Smooth muscle cell (in vitro differentiated cells): ENCODE results near the gene SLC52A3. TPM values are rescaled to one million over a fixed set of nuclear protein-coding genes. Genes with fewer than 3 reads are reported as not detected.

ENCODE experiments used
- DNase-seq: peaks from one replicate; lab custom pipeline; 2025; ENCODE audit not compliant: unreplicated experiment; lab: John Stamatoyannopoulos, UW
- H2AFZ ChIP-seq: fragments of 200-600 bp; sonication (generic); 2 replicates; pipeline ENCODE4 v1.6.0; 2016; ENCODE audit warnings: antibody characterized with exemption, low read depth, mild to moderate bottlenecking
- H3F3A ChIP-seq: fragments of 200-600 bp; sonication (generic); 2 replicates; pipeline ENCODE4 v1.6.0; 2017; ENCODE audit warnings: antibody characterized with exemption, low read depth
- H3K27ac ChIP-seq: fragments of 200-600 bp; sonication (generic); 2 replicates; pipeline ENCODE4 v1.5.1; 2016; ENCODE audit warnings: low read depth, mild to moderate bottlenecking
- H3K27me3 ChIP-seq: fragments of 200-600 bp; sonication (generic); 2 replicates; pipeline ENCODE4 v1.6.1; 2016; ENCODE audit warnings: low read depth, mild to moderate bottlenecking
- H3K36me3 ChIP-seq: fragments of 200-600 bp; sonication (generic); 2 replicates; pipeline ENCODE4 v1.5.1; 2016; ENCODE audit warnings: low read depth
- H3K4me1 ChIP-seq: fragments of 200-600 bp; sonication (generic); 2 replicates; pipeline ENCODE4 v1.5.1; 2016; ENCODE audit warnings: low read depth
- H3K4me2 ChIP-seq: fragments of 200-600 bp; sonication (generic); 2 replicates; pipeline ENCODE4 v1.6.0; 2016; ENCODE audit warnings: mild to moderate bottlenecking
- H3K4me3 ChIP-seq: fragments of 200-600 bp; sonication (generic); 2 replicates; pipeline ENCODE4 v1.5.1; 2016; ENCODE audit warnings: mild to moderate bottlenecking
- H3K79me2 ChIP-seq: fragments of 200-600 bp; sonication (generic); 2 replicates; pipeline ENCODE4 v1.6.0; 2016; ENCODE audit warnings: low read depth, mild to moderate bottlenecking
- H3K9ac ChIP-seq: fragments of 200-600 bp; sonication (generic); 2 replicates; pipeline ENCODE4 v1.6.0; 2016; ENCODE audit warnings: low read depth
- H3K9me3 ChIP-seq: fragments of 200-600 bp; sonication (generic); replicated peaks from 2 replicates; pipeline ENCODE4 v1.5.1; 2016; ENCODE audit warnings: low read depth
- H4K20me1 ChIP-seq: fragments of 200-600 bp; sonication (generic); 2 replicates; pipeline ENCODE4 v1.6.0; 2016; ENCODE audit warnings: low read depth
- WGBS: methylation state at CpG from one replicate; pipeline ENCODE4 v1.1.7; 2016; ENCODE audit warnings: low lambda C conversion rate; 5-methylcytosine and 5-hydroxymethylcytosine counted together
- polyA plus RNA-seq: library from polyadenylated mRNA; unstranded; fragments of >200 nt; fragmentation: Nextera tagmentation; extraction: Ambion mirVana; gene quantifications from 2 replicates; pipeline ENCODE4 v1.2.1, GENCODE V29; 2016
- total RNA-seq: library from RNA; depleted of rRNA; stranded (reverse); fragments of >200 nt; gene quantifications from 2 replicates; pipeline ENCODE4 v1.2.3, GENCODE V29; 2014
- TF ChIP-seq, protein P1 (sequence below): fragments of 200-600 bp; sonication (generic); IDR thresholded peaks from 2 replicates; pipeline ENCODE4 v1.5.1; 2017; ENCODE audit warnings: borderline replicate concordance, mild to moderate bottlenecking, antibody characterized with exemption; ENCODE audit not compliant: insufficient read depth, poor library complexity, severe bottlenecking

Gene SLC52A3
- total RNA-seq, result 0.09 and 0.36 TPM in 2 replicates
- 0.37 TPM in 1 of 2 replicates, not detected in the other for polyA plus RNA-seq

DNA sequence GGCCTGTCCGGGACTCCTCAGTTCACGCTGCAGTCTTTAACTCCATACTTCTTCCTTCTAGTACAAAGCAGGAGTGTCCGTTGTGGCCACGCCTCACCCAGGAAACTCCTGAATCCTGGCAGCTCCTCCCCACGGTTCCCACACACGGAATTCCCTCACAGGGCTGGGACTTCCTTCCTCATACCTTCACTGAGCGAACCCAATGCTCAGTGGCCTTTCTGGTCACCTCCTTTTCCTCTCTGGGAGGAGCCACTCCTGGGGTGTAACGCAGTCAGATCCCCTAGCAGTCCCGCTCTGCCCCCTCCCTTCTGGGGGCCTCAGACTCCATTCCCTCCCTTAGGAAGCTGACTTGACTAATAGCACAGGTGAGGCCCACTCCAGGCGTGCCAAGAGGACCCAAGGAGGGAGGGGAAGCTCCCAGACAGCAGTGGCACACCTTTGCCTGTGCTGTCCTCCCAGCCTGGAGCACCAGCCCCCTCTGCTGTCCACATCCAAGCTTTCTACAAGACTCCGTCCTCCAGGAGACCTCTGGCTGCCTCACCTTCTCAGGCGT lies at the start of gene SLC52A3:
SLC52A3 (minus strand) TSS at position 75 of the 553 bp plus-strand sequence. CDS start 2,726 bp downstream, outside the sequence.
- WGBS, result 73% methylated on average over 11 of the region's 12 CpGs
- Histone ChIP-seq H3K4me2 (no peak within 1 kb of the TSS), H3K4me1 (no peaks in the 10 kb centered on the region), H2AFZ (no peak within 1 kb of the TSS), H3K27me3 (no peaks in the 10 kb centered on the region), H3K36me3 (no peaks in the 10 kb centered on the region), H3K9me3 (no peaks in the 10 kb centered on the region), H3K79me2 (no peaks in the 10 kb centered on the region), H3K9ac (no peak within 1 kb of the TSS), H3K4me3 (no peak within 1 kb of the TSS), H3F3A (no peaks in the 10 kb centered on the region), H4K20me1 (no peaks in the 10 kb centered on the region), H3K27ac (no peak within 1 kb of the TSS)
- DNase-seq, result no peak
- TF ChIP-seq, protein P1, sequence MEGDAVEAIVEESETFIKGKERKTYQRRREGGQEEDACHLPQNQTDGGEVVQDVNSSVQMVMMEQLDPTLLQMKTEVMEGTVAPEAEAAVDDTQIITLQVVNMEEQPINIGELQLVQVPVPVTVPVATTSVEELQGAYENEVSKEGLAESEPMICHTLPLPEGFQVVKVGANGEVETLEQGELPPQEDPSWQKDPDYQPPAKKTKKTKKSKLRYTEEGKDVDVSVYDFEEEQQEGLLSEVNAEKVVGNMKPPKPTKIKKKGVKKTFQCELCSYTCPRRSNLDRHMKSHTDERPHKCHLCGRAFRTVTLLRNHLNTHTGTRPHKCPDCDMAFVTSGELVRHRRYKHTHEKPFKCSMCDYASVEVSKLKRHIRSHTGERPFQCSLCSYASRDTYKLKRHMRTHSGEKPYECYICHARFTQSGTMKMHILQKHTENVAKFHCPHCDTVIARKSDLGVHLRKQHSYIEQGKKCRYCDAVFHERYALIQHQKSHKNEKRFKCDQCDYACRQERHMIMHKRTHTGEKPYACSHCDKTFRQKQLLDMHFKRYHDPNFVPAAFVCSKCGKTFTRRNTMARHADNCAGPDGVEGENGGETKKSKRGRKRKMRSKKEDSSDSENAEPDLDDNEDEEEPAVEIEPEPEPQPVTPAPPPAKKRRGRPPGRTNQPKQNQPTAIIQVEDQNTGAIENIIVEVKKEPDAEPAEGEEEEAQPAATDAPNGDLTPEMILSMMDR, result no peak

DNA sequence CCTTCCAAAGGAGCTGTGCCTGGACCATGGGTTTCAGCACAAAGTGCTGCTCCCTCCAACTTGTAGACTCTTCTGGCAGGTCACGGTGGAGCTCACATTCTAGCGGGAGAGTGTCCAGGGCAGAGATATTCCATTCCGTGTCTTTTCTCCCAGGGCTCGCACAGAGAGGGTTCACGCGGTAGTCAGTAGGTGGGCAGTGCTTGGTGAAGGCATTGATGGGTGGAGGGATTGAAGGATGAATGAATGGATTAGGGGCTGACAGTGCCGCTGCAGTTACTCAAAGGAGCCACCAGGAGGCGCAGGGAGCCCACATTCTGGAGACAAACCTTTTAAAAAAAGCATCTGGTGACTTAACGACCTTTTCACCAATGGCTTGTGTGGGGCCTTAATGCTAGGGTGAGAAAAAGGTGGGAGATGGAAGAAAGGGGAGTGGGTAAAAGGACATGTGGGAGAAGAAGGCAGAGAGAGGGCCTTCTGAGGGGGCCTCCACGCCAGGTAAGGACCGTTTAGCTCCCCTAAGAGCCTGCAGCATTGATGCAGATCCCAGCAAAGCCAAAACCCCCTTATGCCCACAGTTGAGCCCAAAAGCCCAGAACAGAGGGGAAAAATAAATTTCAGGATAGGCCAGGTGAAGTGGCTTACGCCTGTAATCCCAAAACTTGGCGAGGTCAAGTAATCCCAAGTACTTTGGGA lies 47.8 kb upstream of the SLC52A3 start:
- no peak overlapping the region for H3K4me3 ChIP-seq
- TF ChIP-seq, protein P1, result peak; percentile 97
- no peaks in the 10 kb centered on the region for H4K20me1 ChIP-seq
- no peaks in the 10 kb centered on the region for H3K79me2 ChIP-seq
- no peak for DNase-seq
- no peaks in the 10 kb centered on the region for H3K9me3 ChIP-seq
- no peak overlapping the region for H3K4me2 ChIP-seq
- no peak overlapping the region for H3K9ac ChIP-seq
- H3K27ac ChIP-seq, result no peak overlapping the region
- H3K36me3 ChIP-seq, result no peaks in the 10 kb centered on the region
- H3F3A ChIP-seq, result no peaks in the 10 kb centered on the region
- WGBS, result 27% methylated on average over 13 of the region's 13 CpGs
- no peak overlapping the region for H2AFZ ChIP-seq
- H3K4me1 ChIP-seq, result no peaks in the 10 kb centered on the region
- no peaks in the 10 kb centered on the region for H3K27me3 ChIP-seq

DNA sequence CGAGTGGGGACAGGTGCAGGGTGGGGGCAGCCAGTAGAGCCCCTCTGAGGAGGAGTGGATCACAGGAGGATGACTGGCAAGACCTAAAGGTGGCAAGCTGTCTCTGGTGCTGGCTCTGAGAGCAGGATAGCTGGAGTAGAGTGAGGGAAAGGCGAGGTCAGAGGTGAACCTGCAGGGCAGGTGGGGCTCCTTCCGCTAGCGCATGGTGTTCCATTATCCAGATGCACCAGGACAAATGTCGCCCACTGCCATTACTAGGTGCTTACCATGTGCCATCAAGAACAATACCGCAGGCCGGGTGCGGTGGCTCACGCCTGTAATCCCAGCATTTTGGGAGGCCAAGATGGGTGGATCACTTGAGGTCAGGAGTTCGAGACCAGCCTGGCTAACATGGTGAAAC lies 46.9 kb upstream of the SLC52A3 start:
- Histone ChIP-seq H4K20me1 (no peaks in the 10 kb centered on the region), H2AFZ (no peak overlapping the region), H3F3A (no peaks in the 10 kb centered on the region), H3K27me3 (no peaks in the 10 kb centered on the region), H3K4me3 (no peak overlapping the region), H3K27ac (no peak overlapping the region), H3K9ac (no peak overlapping the region), H3K36me3 (no peaks in the 10 kb centered on the region), H3K79me2 (no peaks in the 10 kb centered on the region), H3K4me2 (no peak overlapping the region), H3K9me3 (no peaks in the 10 kb centered on the region), H3K4me1 (no peaks in the 10 kb centered on the region)
- TF ChIP-seq, protein P1, result no peak
- WGBS, result 91% methylated on average over 10 of the region's 10 CpGs
- no peak for DNase-seq
